ENCODE results near the gene GPR156.

DNA sequence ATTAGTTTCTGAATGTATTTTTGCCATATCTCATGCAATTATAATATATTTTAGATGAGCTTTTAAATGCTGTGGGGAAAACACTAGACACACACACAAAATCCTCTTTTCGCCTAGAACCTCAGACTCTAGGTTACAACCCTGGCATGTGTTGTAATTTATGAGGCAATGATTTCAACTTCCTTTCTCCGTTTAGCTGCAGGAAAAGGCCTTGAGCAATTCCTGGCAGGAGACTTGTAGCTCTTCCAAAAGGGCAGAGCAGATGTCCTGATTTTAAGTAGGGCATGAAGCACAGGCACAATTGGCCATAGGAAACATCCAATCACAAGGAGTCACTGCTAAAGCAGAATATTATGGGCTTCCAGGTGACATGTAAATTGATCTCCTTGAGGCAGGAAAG, 82.0 kb downstream of the GPR156 start:
- TF ChIP-seq, protein P1, sequence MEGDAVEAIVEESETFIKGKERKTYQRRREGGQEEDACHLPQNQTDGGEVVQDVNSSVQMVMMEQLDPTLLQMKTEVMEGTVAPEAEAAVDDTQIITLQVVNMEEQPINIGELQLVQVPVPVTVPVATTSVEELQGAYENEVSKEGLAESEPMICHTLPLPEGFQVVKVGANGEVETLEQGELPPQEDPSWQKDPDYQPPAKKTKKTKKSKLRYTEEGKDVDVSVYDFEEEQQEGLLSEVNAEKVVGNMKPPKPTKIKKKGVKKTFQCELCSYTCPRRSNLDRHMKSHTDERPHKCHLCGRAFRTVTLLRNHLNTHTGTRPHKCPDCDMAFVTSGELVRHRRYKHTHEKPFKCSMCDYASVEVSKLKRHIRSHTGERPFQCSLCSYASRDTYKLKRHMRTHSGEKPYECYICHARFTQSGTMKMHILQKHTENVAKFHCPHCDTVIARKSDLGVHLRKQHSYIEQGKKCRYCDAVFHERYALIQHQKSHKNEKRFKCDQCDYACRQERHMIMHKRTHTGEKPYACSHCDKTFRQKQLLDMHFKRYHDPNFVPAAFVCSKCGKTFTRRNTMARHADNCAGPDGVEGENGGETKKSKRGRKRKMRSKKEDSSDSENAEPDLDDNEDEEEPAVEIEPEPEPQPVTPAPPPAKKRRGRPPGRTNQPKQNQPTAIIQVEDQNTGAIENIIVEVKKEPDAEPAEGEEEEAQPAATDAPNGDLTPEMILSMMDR (conservative IDR thresholded peaks at IDR 0.05), result no peak
- TF ChIP-seq EZH2 (IDR thresholded peaks at IDR 0.05; ENCODE audit: low read depth), result no peak

Measured in PC-9 (cell line).